Peyer's patch (tissue), 4 donors: ENCODE results near the gene TARS1. TPM values are rescaled to one million over a fixed set of nuclear protein-coding genes. Genes with fewer than 3 reads are reported as not detected.

Experiments
- DNase-seq, 3 donors: peaks; one replicate each; pipeline ENCODE4 v3.0.0-alpha.2; 2017 to 2019
- H3K27ac ChIP-seq, 4 donors: fragments of 200-600 bp; sonication (generic); one replicate each; pipeline ENCODE4 v1.5.1; 2016 to 2019
- H3K27me3 ChIP-seq, 2 donors: fragments of 200-600 bp; sonication (generic); one replicate each; pipeline ENCODE4 v1.5.1; 2019
- H3K36me3 ChIP-seq, 3 donors: fragments of 200-600 bp; sonication (generic); one replicate each; pipeline ENCODE4 v1.5.1; 2016 to 2019
- H3K4me1 ChIP-seq, 4 donors: fragments of 200-600 bp; sonication (generic); one replicate each; pipeline ENCODE4 v1.5.1; 2016 to 2019
- H3K4me3 ChIP-seq, 4 donors: fragments of 200-600 bp; sonication (generic); 1 replicate in 3 of 4; 2 replicates in 1 of 4; pipeline ENCODE4 v1.5.1; 2016 to 2019; ENCODE audit warnings: mild to moderate bottlenecking in 1 of 4
- H3K9me3 ChIP-seq, 4 donors: fragments of 200-600 bp; sonication (generic); one replicate each; pipeline ENCODE4 v1.5.1; 2016 to 2019; ENCODE audit warnings: mild to moderate bottlenecking in 1 of 4
- POLR2A ChIP-seq, 2 donors: fragments of 450-650 bp; IDR thresholded peaks; one replicate each; pipeline ENCODE4 v1.5.1; 2017; ENCODE audit warnings: antibody characterized with exemption in 2 of 2, mild to moderate bottlenecking in 2 of 2, moderate library complexity in 2 of 2
- total RNA-seq, 4 donors: library from RNA; depleted of rRNA; stranded (reverse); fragments of >200 nt; gene quantifications; one replicate each; pipeline ENCODE4 v1.1.0, GENCODE V29; 2016
- TF ChIP-seq, protein P1 (sequence below), 6 experiments: fragments of 450-650 bp in 4 of 6; fragments of 200-600 bp in 2 of 6; sonication (generic) in 1 of 6; IDR thresholded peaks; one replicate each; pipeline ENCODE4 v1.5.1; 2017 to 2019; ENCODE audit warnings: antibody characterized with exemption in 6 of 6, mild to moderate bottlenecking in 3 of 6, moderate library complexity in 1 of 6

Gene TARS1
- 100 to 1,000 TPM in 1 of 4 donors, 10 to 100 TPM in 3; 29.7 to 123 (median 66.6) TPM for total RNA-seq

DNA sequence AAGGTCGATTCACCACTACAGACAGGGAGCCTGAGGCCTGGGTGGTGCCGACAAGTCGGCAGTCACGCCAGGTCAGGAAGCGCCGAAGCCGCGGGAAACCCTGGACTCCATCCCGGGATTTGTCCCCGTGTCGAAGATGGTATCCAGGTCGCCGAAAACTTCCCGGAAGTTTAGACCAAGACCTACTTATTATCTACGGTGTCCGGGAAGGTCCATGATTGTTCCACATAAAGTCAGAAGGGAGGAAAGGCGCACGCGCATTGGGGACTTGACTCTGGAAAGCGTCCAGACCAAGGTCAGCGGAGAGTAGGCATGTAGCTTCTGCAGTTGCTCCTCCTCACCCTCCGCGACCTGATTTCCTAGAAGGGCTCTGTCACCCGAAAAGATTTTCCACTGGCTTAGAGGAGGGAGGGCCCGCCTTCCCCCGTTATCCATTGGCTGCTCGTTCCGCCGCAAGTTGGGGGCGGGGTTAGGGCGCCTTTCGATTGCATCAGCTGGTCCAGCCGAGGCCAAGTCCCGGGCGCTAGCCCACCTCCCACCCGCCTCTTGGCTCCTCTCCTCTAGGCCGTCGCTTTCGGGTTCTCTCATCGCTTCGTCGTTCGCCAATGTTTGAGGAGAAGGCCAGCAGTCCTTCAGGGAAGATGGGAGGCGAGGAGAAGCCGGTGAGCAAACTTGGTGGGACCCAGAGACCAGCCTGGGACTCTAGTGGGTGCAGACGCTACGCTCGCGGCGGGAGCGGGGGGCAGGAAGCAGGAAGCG lies at the start of gene TARS1:
TSS of gene TARS1 (plus strand) at position 484 of the 759 bp plus-strand sequence. CDS start at position 606, 122 bp downstream.
- TF ChIP-seq, protein P1, sequence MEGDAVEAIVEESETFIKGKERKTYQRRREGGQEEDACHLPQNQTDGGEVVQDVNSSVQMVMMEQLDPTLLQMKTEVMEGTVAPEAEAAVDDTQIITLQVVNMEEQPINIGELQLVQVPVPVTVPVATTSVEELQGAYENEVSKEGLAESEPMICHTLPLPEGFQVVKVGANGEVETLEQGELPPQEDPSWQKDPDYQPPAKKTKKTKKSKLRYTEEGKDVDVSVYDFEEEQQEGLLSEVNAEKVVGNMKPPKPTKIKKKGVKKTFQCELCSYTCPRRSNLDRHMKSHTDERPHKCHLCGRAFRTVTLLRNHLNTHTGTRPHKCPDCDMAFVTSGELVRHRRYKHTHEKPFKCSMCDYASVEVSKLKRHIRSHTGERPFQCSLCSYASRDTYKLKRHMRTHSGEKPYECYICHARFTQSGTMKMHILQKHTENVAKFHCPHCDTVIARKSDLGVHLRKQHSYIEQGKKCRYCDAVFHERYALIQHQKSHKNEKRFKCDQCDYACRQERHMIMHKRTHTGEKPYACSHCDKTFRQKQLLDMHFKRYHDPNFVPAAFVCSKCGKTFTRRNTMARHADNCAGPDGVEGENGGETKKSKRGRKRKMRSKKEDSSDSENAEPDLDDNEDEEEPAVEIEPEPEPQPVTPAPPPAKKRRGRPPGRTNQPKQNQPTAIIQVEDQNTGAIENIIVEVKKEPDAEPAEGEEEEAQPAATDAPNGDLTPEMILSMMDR (IDR thresholded peaks at IDR 0.05), result no peak
- peak; percentile 45 to 70 for TF ChIP-seq POLR2A (IDR thresholded peaks at IDR 0.05)
- Histone ChIP-seq H3K9me3 (no peaks in the 10 kb centered on the region), H3K4me3 (peak within 1 kb of the TSS; percentile 66 to 93 (median 72)), H3K27me3 (no peaks in the 10 kb centered on the region), H3K4me1 (peaks cover 0 to 24% (median 5%) of the 10 kb centered on the region in 4 donors), H3K36me3 (peaks cover 0 to 6% (median 0%) of the 10 kb centered on the region in 3 donors), H3K27ac (peak within 1 kb of the TSS; percentile 84 to 96 (median 87))
- peak; percentile 94 to 98 (median 95) for DNase-seq

DNA sequence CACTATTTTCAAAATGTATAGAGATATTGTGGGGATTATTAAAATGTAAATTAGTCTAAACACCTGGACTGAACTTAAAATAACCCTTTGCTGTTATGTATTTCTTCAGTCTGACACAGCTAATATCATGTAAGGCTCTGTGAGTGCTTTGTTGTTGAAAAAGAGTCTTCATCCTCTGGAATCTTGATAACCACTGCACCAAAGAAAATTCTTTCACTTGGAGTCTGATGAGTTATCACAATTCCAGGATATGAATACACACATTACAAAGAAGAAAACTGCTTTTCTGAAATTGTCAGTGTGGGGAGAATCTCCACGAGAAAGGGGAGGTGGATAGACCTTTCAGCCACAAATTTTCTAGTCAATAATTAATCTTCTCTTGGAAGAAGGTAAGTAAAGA lies 42.3 kb upstream of the TARS1 start:
- Histone ChIP-seq H3K4me3 (no peak overlapping the region), H3K9me3 (no peaks in the 10 kb centered on the region), H3K36me3 (no peaks in the 10 kb centered on the region), H3K27ac (no peak overlapping the region), H3K27me3 (no peaks in the 10 kb centered on the region), H3K4me1 (no peaks in the 10 kb centered on the region)
- no peak for DNase-seq
- TF ChIP-seq, protein P1 (IDR thresholded peaks at IDR 0.05), result no peak

GRCh38 chr5:33400675-33401074 lies 40.1 kb upstream of the TARS1 start:
- no peaks in the 10 kb centered on the region for H3K4me1 ChIP-seq
- no peak for TF ChIP-seq POLR2A (IDR thresholded peaks at IDR 0.05)
- TF ChIP-seq, protein P1 (IDR thresholded peaks at IDR 0.05), result no peak
- H3K36me3 ChIP-seq, result no peaks in the 10 kb centered on the region
- no peaks in the 10 kb centered on the region for H3K9me3 ChIP-seq
- DNase-seq, result no peak
- H3K4me3 ChIP-seq, result no peak overlapping the region
- no peaks in the 10 kb centered on the region for H3K27me3 ChIP-seq
- H3K27ac ChIP-seq, result no peak overlapping the region

DNA sequence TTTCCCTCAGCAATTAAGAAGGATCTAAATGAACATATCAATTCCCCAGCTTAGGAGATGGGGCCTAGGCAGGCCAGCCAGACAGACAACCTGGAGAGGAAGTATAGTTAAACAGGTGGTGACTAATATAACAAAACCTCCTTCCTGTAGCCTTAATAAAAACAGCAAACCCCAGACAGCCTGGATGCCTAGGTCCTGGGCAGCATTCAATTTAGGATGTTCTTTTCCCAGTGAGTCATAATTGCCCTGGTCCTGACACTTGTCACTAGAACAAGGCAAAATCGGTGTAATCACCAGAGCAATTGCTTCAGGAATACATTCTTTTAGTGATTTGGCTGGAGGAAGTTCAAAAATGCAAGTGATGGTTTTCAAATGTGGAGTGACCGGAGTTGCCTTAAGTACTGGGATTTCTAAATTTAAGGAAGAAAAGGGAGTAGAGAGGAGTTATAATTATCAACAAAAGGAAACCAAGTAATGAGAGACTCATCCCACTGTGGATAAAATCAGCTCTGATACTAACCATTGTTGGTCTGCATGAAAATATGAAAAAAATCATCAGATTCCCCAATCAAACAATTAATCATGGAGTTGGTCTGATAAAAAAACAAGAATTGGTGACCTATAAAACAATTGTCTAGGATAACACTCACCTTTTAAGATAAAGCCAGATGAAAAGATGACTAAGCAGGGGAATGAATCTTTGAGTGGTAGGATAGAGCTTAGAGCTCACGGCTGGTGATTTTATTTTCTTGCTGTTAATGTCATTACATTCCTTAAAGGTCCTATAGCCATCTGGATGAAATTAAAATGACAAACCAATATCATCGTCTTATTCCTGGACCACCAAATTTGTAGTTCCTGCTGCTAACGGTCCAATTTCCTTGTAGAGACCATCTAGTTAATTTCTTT lies 39.0 kb upstream of the TARS1 start:
- no peak for DNase-seq
- Histone ChIP-seq H3K4me1 (no peaks in the 10 kb centered on the region), H3K27ac (no peak overlapping the region), H3K9me3 (no peaks in the 10 kb centered on the region), H3K27me3 (no peaks in the 10 kb centered on the region), H3K4me3 (no peak overlapping the region), H3K36me3 (no peaks in the 10 kb centered on the region)
- TF ChIP-seq, protein P1 (IDR thresholded peaks at IDR 0.05), result no peak
- no peak for TF ChIP-seq POLR2A (IDR thresholded peaks at IDR 0.05)

GRCh38 chr5:33403187-33403586 lies 37.6 kb upstream of the TARS1 start:
- no peak for TF ChIP-seq POLR2A (IDR thresholded peaks at IDR 0.05)
- TF ChIP-seq, protein P1 (IDR thresholded peaks at IDR 0.05), result no peak
- Histone ChIP-seq H3K4me1 (no peaks in the 10 kb centered on the region), H3K27ac (no peak overlapping the region), H3K9me3 (no peaks in the 10 kb centered on the region), H3K36me3 (no peaks in the 10 kb centered on the region), H3K27me3 (no peaks in the 10 kb centered on the region), H3K4me3 (no peak overlapping the region)
- DNase-seq, result no peak
